Fibroblast of skin of left quadriceps (primary cell): ENCODE measurements around the gene NOS2.

ENCODE experiments used
- DNase-seq, 2 experiments: peaks; one replicate each; pipeline ENCODE4 v3.0.0-alpha.2; 2013; ENCODE audit warnings: low read depth in 2 of 2

Gene NOS2

GRCh38 chr17:27721797-27722196 lies 78.5 kb downstream of the NOS2 start:
- DNase-seq, result no peak
